NOMO-1 treated with dmso at 0.1 percent for 144 hours (cell line): Measurements from ENCODE around the gene RIN1.
A peak's percentile ranks its signal among the peaks of the same experiment; 100 is the strongest.

Experiments used
- DNase-seq: peaks from one replicate; lab custom pipeline; 2025; ENCODE audit not compliant: unreplicated experiment; lab: John Stamatoyannopoulos, UW

Gene RIN1

DNA sequence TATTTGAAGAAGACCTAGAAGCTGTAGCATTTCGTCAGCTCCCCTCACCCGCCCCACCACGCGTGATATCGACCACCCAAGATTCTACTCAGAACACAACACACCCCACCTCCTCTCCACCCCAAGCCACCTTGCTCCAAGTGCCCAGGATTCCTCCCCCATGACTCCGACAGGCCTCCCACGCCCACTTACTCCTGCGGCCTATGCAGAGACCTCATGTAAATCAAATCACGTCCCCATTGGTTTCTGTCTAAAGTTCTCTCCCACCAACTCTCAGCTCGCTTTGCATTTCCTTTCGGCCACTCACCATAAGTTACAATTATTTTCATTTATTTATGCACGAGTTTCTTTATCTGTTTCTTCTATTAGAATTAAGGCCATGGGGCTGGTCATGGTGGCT lies 33.6 kb downstream of the RIN1 start:
- no peak for DNase-seq

DNA sequence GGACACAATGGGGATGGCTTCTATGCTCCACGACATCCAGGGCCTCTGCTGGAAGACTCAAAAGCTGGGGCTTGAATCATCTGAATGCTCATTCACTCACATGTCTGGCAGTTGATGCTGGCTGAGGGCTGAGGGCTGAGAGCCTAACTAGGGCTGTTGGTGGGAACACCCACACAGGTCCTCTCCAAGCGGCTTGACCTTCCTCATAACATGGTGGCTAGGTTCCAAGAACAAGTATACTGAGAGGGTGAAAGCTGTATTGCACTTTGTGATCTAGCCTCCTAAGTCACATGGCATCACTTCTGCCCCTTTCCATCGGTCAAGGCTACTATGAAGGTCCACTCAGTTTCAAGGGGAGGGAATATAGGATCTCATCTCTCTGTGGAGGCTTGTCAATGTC lies 37.0 kb downstream of the RIN1 start:
- no peak for DNase-seq

DNA sequence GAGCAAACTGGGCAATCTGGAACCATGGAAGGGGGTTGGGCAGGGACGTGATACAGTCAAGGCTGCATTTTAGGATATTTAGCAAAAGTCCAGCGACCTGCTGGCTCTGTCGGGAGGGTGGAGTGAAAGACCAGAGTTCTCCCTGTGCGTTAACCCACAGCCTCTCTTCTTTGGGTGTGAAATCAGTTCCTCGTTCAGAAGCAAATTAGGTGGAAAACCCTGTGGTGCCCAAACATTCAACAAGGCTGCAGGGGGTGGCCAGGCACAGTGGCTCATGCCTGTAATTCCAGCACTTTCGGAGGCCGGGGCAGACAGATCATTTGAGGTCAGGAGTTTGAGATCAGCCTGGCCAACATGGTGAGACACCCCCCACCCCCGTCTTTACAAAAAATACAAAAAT lies 38.6 kb downstream of the RIN1 start:
- DNase-seq: no peak

DNA sequence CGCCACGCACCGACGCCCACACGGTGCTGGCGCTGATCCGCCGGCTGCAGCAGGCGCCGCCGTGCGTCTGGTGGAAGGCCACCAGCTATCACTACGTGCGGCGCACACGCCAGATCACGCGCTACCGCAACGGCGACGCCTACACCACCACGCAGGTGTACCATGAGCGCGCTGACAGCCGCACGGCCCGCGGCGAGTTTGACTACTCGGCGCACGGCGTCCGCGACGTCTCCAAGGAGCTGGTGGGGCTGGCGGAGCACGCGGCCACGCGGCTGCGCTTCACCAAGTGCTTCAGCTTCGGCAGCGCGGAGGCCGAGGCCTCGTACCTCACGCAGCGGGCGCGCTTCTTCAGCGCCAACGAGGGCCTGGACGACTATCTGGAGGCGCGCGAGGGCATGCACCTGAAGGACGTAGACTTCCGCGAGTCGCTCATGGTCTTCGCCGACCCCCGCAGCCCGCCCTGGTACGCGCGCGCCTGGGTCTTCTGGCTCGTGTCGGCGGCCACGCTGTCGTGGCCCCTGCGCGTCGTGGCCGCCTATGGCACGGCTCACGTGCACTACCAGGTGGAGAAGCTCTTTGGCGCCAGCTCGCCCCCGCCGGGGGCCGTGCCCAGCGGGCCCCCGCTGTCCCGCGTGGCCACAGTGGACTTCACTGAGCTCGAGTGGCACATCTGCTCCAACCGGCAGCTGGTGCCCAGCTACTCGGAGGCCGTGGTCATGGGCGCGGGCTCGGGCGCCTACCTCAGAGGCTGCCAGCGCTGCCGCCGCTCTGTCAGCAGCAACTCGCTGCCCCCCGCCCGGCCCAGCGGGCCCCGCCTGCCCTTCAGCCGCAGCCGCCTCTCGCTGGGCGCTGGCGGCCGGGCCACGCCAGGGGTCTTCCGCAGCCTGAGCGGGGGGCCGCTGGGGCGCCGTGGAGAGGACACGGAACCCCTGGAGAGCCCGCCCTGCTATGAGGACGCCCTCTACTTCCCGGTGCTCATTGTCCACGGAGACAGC lies 41.3 kb downstream of the RIN1 start:
- no peak for DNase-seq

DNA sequence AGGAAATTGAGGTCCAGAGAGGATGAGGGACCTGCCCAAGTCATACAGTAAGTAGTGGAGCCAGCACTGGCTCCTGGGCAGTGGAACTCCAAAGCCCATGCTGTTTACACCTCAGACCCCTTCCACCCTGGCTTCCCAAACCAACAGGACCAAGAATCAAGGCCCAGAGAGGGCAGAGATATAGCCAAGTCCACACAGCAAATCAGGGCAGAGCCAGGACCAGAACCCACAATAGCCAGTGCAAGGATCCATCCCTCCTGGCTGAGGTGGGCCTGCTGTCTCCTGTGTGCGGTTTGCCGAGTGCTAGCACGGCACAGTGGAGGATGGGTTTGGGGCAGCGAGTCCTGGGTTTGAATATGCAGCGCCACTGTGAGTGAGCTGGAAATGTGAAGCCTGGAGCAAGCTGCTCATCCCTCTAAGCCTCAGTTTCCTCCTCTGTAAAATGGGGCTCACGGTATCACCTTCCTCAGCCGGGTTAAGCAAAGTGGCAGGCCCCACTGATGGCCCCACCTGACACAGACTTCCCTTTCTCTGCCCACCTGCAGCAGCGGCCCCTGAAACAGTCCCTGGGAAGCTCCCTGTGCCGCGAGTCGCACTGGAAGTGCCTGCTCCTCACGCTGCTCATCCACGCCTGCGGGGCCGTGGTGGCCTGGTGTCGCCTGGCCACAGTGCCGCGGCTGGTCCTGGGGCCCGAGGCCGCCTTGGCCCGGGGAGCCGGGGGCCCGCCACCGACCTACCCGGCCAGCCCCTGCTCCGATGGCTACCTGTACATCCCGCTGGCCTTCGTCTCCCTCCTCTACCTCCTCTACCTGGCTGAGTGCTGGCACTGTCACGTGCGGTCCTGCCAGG lies 42.2 kb downstream of the RIN1 start:
- no peak for DNase-seq

DNA sequence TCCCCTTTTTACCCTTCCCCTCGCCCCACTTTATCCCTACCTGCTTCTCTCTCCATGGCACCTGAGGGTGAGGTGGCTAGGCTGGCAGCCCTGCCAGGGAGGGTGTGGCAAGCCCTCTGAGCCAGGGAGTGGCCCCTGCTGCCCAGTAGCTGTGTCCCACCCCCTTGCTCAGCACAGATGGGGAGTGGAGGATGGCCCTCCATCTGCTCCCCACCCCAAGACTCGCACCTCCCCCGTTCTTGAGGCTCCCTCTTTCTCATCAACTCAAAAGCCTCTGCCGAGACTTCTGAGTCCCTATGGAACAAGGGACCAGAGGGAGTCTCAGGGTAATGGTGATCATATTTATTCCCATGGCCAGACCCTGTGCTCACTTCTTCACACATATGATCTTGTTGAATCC lies 42.9 kb downstream of the RIN1 start:
- DNase-seq: no peak

DNA sequence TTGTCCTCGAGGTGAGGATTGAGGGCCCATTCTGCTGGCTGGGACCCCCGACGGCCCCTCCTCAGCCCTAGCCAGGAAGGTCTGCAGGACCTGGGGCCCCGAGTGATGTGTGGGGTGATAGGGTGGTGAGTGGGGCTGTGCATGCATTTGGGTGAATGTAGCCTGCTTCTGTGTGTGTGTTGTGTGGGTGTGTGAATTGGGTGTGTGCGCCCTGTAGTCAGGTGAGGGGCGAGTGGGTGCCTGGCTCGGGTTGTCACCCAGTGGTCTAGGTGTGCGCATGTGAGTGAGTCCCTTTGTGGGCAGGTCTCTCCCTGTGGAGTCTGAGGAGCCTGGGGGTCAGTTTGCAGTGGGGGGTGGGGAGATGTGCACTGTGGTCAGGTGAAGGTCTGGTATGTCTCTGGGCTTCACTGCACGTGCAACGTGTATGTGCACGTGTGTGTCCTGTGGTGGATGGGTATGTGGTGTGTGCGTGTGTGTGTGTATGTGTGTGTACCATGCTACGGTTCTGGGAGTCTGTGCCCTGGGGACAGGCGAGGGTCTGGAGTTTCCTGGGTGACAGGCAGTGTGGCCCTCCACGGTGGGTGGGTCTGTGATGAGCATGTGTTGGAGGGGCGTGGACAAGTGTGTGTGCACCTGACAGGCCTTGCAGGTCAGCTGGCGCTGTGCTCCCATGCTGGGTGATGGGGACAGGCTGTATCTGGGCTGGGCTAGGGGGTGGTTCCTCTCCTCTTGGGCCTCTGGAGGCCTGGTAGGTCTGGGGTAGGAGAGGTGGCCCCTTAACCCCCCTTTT lies 43.5 kb downstream of the RIN1 start:
- DNase-seq: no peak

DNA sequence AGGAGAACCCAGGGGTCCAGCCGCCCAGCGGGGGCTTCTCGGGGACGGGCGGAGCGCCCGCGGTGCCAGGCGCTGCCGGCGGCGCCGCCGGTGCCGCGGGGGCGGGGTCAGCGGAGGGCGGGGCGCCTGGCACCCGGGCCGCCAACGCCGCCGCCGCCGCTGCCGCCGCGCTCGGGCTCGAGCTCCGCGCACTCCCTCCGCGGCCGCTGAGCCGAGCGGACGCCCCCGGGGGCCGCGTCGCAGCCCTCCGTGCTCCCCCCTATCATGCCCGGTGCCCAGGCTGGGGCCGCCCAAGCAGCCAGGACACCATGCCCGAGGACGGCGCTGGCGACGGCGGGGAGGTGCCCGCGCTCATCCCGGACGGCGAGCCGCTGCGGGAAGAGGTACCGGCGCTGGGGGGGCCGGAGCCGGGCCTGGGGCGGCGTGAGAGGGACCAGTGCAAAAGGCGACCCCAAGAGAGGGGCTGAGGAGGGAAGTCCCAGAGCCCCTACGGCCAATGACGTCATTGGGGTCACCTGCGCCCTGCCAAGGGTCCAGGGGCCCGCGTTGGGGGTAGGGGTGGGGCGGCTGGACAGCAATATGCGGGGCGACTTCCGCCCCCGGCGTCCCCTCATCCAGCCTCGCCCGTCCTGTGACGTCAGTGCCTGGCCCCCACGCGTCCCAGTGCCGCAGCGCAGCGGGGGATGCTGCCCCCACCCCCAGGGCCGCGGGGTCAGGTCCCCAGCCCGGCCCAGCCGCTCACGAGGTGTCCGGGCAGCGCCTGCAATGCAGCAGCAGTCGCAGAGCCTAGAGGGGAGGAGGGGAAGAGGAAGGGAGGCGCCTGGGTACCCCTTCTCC lies 44.3 kb downstream of the RIN1 start, which contains the start of gene TMEM151A:
Gene TMEM151A, plus strand, starts transcription at position 189 of the 837 bp plus-strand sequence. Its CDS starts 120 bp downstream, at position 309.
- no peak for DNase-seq

DNA sequence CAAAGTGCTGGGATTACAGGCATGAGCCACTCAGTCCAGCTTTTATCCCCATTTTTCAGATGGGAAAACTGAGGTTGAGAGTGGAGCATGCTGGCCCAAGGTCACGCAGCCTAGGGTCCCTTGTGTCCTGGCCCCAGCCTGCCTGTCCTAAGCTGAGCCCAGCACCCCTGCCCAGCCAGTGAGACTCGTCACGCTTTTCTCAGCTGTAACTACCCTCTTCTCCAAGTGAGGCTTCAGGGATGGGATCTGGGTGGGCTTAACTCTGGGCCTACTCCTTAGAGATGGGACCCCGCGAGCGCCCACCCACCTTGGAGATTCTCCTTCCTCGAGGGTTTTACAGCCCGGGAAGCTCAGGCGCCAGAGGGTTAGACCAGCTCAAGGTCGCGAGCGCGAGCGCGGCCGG lies 44.9 kb downstream of the RIN1 start:
- no peak for DNase-seq

DNA sequence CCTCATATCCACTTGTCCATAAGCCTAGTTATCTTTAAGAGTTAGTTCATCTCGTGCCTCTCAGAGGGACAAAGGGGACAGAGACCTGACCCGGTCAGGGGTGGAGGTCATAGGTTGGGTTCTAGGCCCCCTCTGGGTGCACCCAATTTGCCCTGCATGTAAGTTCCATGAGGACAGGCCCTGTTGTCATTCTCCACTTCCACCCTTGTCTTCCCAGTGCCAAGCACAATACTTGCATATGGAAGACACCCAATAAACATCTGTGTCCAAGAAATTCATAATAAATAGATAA lies 46.0 kb downstream of the RIN1 start:
- no peak for DNase-seq

DNA sequence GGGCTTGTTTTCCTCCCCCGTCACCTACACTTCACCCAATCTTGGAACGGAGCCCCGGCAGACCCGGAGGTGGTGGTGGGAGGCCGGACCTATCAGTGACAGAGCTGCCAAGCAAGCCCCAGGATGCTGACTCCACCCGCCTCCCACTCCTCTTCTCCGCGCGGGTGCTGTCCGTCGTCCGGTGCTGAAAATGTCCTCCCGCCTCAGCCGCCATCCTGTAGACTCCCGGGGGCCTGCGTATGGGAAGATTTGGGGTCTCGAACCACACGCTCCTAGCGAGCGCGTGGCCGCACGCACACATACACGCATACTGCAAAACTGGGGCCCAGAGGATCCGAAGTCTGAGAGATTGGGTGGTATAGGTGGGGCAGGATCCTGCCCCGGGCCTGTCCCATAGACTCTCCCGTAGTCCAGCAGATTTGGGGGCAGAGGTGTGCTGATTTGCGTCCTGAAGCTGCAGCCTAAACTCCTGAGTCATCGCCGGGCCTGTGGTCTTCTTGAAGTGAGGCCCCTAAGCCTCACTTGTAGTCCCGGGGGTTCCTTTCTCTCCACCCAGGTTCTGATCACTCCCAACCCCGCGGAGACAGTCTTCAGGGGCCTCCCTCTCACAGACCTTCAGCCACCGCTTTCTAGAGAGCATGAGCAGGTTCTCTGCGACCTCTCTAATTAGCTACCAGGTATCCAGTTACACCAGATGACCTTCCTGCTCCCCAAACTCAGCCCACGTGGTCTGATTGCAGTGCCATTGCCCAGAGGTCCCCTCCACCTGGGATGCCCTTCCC lies 46.5 kb downstream of the RIN1 start:
- peak; percentile 50 for DNase-seq

DNA sequence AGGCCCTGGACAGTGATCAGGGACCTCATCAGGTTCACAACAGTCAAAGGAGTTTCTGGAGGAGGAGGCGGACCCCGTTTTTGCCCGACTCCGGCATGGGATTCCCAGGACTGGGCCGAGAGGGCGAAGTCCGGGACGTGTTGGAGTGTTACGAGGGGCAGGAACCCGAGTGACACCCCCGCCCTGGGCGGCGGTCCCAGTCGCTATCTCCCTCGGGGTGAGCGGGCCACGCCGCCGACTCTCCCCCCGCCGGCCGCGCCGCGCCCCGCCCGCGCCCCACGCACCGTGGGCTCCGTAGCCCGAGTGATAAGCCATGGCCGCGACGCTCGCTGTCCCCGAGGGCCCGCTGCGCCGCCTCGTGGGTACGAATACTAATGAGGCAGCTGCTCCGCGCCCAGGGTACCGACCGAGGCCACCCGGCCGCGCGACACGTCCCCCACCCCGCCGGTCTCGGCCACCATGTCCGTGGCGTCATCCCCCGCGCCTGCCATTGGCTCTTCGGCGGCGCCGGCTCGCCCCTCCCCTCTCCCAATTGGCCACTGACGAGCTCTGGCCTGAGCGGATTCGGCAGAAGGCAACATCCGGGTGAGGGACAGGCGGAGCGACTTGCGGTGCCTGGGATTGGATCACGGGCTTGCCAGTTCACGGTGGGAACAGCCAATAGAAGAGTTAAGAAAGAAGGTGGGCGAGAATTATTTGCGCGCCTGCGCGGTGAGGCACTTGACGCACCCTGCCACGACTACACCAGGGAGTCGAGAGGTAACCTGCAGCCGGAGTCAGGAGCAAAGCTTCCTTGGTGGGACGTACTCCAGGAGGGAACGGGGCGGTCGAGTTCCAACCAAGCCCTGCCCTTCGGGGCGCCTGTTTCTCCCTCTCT lies 47.3 kb downstream of the RIN1 start, which contains the start of gene YIF1A:
Gene YIF1A, minus strand, starts transcription at position 473 of the 877 bp plus-strand sequence. Its CDS starts 158 bp downstream, at position 315.
- DNase-seq: peak; percentile 99

DNA sequence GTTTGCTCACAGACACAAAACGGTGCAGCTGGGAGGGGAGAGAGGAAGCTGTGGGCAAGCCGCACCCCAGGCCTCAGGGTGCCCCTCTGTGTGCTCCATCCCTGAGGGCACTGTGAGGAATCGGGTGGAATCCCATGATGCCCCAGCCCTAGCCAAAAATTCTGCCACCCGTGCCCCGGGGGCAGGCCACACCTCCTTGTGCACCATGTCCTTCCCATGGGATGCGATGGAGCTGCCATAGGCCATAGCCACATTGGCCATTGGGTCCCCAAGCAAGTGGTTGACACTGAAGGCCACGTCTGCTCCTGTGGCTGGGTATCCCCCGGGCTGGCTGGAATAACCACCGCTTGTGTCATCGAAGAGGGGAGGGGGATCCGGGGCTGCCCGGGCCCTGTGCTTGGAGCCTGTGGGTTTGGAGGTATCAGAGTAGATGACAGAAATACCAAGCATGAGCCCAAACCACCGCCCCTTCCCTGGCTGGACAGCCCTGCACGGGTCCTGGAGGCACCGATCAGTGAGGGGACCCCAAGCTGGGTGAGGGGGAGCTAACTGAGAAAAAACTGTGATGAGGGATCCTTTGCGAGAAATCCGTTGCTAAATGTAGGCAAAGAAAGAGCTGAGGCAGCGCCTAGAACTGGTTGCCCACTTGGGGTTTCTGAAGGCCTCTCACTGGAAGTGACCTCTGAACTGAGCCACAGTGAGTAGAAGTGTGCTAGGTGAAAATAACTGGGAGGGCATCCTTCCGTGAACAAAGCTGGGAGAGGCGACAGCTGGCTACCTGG lies 48.2 kb downstream of the RIN1 start:
- DNase-seq: no peak

DNA sequence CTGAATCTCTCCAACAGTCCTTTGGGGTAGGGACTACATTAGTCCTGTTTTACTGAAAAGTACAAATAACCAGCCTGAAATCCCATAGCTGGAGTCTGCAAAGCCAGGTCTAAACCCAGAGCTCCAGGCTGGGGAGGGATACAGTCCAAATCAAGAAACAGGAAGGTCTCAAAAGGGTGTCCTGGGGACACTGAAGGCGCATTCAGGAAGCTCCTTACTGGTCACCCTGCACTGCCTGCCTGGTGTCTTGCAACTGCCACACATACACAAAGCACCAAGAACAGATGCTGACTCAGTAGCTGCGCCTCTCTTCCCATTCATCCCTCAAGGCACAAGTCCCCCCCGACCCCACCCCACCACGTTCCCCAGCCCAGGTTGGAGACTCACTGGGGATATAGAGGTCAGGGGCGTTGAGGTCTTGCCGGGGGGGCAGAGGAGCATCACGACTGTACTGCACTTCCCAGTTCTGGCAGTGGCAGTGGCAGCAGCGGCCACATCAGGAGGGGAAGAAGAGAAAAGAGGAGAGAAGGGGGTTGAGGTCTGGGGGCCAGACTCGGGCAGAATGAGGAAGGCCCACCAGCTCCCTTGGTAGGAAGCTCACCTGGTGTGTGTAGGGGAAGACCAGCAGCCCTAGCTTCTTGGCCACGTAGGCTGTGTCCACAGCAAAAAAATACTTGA lies 48.9 kb downstream of the RIN1 start:
- no peak for DNase-seq

DNA sequence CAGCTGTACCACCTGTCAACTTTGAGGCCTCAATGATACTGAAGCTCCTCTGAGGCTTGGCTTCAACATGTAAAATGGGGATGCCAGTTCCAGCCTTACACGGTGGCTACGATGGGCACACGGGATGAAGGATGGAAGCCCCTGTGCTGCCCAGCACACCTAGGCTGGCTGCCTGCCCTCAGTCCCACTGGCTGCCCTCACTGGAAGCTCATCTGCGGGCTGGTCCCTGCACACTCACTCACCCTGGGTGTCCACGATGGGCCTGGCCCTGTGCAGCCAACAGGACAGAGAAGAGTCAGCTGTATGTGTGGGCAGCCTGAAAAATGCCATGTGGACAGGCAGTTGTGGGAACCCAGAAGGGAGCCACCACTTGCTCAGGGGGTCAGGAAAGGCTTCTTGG lies 49.5 kb downstream of the RIN1 start:
- no peak for DNase-seq

DNA sequence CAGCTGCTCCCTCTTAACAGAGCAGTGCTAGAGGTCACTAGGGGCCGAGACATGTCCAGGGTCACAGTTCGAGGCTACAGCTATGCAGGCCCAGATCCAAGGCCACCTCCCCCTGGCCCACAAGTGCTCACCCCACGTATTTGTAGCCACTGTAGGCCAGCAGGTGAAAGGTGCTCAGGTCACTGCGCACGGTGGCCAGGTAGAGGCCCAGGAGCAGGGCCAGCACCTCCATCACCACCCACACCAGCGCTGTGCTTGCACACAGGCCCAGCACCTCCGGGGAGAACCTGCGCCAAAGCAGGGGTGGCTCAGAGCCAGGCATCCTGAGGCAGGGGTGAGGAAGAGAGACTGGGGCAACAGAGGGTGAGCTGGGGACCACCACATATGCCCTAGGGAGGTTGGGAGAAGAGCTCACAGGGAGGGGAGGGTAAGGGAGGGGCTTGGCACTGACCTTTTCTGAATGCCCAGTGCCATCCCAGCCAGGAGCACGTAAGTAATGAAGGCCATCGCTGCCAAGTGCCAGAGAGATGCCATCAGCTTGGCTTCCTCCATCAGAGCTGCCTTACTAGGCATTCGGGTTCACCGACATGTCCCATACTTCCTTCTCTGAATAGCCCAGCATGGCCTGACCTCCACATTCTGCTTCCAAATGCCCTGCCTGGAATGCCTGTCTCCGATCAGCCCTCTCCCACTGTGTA lies 50.8 kb downstream of the RIN1 start:
- DNase-seq: no peak
